ENCODE results near the gene CCDC192.

CCDC192 gene

GRCh38 chr5:127834554-127834953 lies 131.4 kb downstream of the CCDC192 start (continued):
- TF ChIP-seq KLF17 (tag by site-specific recombination; IDR thresholded peaks at IDR 0.05): no peak
- no peak for TF ChIP-seq GLIS1 (tag by site-specific recombination; IDR thresholded peaks at IDR 0.05)
- no peak for TF ChIP-seq ZNF19 (tag by site-specific recombination; IDR thresholded peaks at IDR 0.05; ENCODE audit: low read depth)
- TF ChIP-seq ZNF518A (tag by site-specific recombination; conservative IDR thresholded peaks at IDR 0.05; ENCODE audit: low read depth): no peak
- TF ChIP-seq HOXD13 (CRISPR knock-in tag; IDR thresholded peaks at IDR 0.05; ENCODE audit: borderline replicate concordance): no peak
- no peak for TF ChIP-seq ZNF266 (tag by site-specific recombination; IDR thresholded peaks at IDR 0.05; ENCODE audit: low read depth)
- no peak for TF ChIP-seq CTCF (tag by site-specific recombination; IDR thresholded peaks at IDR 0.05)
- 0 out of 2 replicates have a peak, but pooled peaks have one; percentile 21 for TF ChIP-seq SCRT1 (tag by site-specific recombination; IDR thresholded peaks at IDR 0.05; ENCODE audit: borderline replicate concordance)
- TF ChIP-seq ZNF354C (tag by site-specific recombination; IDR thresholded peaks at IDR 0.05; ENCODE audit: borderline replicate concordance, low read depth): no peak
- no peak for TF ChIP-seq ZNF544 (tag by site-specific recombination; IDR thresholded peaks at IDR 0.05)
- no peak for TF ChIP-seq ZNF426 (tag by site-specific recombination; IDR thresholded peaks at IDR 0.05)
- peak; percentile 4; the same call in 1 of the 2 replicates for TF ChIP-seq FEZF1 (tag by site-specific recombination; IDR thresholded peaks at IDR 0.05)
- TF ChIP-seq ZNF658 (tag by site-specific recombination; IDR thresholded peaks at IDR 0.05): no peak
- TF ChIP-seq ZBTB44 (tag by site-specific recombination; IDR thresholded peaks at IDR 0.05): 0 out of 2 replicates have a peak, but pooled peaks have one; percentile 20
- no peak for TF ChIP-seq ZNF664 (tag by site-specific recombination; IDR thresholded peaks at IDR 0.05)
- no peak for TF ChIP-seq ZSCAN16 (tag by site-specific recombination; IDR thresholded peaks at IDR 0.05)
- TF ChIP-seq ZNF521 (tag by site-specific recombination; IDR thresholded peaks at IDR 0.05): no peak
- no peak for TF ChIP-seq ZNF302 (tag by site-specific recombination; IDR thresholded peaks at IDR 0.05; ENCODE audit: low read depth)
- peak; percentile 18; the same call in 1 of the 2 replicates for TF ChIP-seq TRIM28 (IDR thresholded peaks at IDR 0.05; ENCODE audit: borderline replicate concordance, low read length)
- no peak for TF ChIP-seq ZFP69B (tag by site-specific recombination; IDR thresholded peaks at IDR 0.05)
